Femur (tissue), 1 donor: ENCODE results near the gene LPCAT4.

Experiments used
- DNase-seq: peaks from one replicate; pipeline ENCODE4 v3.0.0-alpha.2; 2017

LPCAT4 gene

GRCh38 chr15:34336231-34336990, 30.6 kb downstream of the LPCAT4 start:
- no peak for DNase-seq

DNA sequence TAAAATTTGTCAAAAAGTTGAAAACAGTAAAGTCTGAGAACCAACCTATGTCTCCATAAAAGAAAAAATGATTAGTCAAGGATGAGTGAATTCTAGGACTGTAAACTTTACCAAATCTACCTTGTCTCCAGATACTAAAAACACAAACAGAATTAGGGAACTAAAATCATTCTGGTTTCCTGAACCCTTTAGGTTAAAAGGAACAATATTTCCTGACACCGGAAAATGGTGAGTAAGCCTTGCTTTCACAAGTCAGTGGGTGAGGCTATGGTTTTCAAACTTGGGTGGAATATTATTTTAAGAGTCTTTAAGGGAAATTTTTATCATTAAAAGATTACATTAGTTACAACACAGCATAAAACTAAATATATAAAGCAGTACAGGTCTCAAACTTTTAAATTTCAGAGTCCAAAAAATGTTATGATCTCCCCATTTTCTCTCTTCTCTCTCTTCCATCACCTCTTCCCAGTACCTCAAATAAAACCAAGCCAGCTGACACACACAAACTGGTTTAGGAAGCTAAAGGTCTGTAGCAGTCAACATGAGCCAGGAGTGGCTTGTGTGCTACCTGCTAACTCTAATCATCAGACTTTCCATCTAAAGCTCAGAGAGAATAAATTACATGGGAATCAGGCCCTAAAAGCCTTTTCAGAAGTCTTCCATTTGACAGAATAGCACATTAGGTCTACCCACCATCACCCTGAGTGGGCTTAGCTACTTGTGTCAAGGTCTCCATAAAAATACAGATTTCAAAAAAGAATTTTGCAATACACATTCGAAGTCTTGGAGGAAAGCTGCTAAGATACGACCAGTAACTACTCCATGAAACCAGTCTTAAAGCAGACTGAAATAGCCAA, 31.6 kb downstream of the LPCAT4 start:
- DNase-seq = no peak

- DNase-seq = no peak
These were observed 32.3 kb downstream of the LPCAT4 start for GRCh38 chr15:34334672-34335071.

DNA sequence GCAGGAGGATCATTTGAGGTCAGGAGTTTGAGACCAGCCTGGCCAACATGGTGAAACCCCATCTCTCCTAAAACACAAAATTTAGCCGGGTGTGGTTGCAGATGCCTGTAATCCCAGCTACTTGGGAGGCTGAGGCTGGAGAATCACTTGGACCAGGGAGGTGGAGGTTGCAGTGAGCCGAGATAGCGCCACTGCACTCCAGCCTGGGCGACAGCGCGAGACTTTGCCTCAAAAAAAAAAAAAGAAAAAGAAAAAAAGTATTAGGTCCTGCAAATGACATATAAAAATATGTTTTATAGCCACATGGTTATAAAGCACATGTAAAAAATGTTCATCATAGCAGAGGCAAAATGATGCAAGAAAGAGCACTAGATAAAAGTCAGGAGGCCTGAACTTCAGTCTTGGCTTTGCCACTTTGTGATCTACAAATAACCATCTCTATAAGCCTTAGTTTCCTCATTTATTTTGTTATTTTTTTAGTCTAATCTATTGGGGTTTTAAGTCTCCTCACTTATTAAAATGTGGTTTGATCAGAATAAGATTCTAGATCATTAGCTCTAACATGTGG, 34.4 kb downstream of the LPCAT4 start:
- no peak for DNase-seq

DNA sequence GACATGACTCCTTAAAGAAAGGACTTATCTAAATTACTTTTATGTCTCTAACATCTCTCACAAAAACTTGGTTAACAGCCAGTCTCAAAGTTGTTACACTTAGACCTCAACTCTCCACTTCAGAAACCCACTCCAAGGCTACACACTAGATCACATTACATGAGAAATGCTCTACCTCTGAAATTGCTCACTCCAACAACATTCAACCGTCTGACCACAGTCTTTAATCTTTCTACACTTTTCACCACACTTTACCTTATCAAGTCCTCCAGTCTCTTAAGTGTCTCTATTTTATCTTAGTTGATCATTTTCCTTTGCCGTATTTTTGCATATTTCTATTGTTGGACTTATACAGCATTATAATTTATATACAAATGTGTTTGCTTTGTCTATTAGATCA, 35.2 kb downstream of the LPCAT4 start:
- DNase-seq = no peak

- DNase-seq = no peak
These were observed 36.7 kb downstream of the LPCAT4 start for GRCh38 chr15:34330279-34330678.

DNA sequence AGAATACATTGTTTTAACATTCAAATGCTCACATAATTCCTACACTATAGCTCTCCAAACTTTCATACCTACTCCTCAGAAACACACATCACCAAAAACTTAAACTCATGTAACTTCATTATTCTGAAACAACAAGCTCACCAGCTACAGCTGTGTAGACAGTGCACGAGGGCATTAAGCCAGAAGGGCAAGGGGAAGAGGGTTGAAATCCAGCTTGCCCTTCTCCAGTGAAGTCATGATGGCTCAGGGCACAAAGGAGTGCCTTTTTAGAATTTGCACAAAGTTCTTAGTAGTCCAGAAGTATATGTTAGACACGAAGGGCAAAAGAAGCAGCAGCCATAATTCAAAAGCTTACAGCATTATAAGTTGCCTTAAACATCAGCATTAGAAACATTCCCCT, 38.0 kb downstream of the LPCAT4 start:
- no peak for DNase-seq

GRCh38 chr15:34327906-34328305, 39.1 kb downstream of the LPCAT4 start:
- no peak for DNase-seq

GRCh38 chr15:34325368-34325767, 41.6 kb downstream of the LPCAT4 start:
- no peak for DNase-seq

DNA sequence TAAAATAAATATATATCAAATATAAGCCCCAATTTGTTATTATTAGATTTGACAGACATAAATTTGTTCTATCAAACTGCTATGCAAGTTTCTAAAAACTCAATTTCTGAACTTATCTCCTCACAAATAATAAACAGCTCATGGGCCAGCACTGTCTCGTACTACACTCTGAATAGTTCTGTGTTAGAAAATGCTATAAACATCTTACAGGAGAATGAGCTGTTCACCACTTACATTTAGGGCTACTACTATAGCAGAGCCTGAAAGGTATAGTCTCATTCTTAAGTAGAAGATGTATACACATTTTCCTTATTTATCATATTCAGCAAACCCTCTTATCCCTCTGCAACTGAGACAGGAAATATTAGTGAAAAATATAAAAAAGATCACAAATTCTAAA, 42.1 kb downstream of the LPCAT4 start:
- no peak for DNase-seq

- DNase-seq = no peak
These were observed 43.8 kb downstream of the LPCAT4 start for GRCh38 chr15:34323217-34323616.

DNA sequence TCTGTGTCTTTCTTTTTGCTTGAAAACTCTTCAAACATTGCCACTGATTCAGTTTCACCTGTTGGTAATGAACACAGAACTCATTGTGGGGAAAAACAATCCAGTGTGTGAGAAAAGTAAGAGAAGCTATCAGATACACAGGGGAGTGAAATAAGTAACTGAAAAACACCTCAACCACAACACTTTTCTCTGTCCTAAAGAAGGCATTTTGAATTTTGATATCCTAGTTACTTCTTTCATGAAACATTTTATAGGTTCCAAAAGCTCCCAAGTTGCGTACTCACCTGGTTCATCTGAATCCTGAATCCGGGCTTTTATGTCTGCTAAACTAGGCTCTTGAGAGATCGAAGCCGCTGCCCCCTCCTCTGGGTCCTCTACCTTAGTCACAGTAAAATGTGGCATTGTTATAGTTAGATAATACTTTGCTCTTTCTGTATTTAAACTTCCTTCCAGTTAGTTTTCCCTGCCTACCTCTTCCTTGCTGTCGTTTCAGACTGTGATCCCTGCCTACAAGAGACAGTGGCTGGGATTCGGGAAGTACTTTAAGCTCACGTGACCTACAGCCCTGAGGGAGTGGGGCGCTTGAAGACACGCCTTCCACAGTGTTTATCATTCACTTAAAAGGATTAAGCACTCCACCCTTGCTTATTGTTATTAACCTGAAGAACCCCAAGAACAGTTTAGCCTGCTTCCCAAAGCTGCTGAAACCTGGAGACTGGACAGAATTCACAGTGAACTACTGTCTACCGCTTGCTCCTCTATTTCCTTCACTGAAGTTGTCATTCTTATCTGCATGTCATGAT, 48.5 kb downstream of the LPCAT4 start:
- peak; percentile 48 for DNase-seq

DNA sequence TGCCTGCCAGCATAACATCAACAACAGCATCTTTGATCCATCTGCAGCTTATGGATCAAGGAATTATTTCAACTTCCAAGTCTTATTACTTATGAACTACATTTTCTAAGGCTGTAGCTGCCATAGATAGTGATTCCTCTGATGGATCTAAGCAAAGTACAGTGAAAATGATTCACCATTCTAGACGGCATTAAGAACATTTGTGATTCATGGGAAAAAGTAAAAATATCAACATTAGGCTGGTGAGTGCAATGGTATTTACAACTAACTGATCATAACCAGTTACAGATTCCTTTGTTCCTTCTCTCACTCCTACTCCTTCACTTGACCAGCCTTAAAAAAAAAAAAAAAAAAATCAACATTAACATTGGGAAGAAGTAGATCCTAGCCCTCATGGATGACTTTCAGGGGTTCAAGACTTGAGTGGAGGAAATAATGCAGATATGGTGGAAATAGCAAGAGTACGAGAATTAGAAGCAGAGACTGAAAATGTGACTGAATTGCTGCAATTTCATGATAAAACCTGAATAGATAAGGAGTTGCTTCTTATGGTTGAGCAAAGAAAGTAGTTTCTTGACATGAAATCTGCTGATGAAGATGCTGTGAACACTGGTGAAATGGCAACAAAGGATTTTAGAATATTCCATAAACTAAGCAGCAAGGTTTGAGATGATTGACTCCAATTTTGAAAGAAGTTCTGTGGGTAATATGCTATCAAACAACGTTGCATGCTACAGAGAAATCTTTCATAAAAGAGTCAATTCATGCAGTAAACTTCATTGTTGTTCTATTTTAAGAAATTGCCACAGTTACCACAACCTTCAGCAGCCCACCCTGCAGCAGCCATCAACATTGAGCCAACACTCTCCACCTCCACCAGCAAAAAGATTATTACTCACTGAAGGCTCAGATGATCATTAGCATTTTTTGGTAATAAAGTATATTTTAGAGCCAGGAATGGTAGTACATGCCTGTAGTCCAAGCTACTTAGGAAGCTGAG, 52.2 kb downstream of the LPCAT4 start:
- DNase-seq = no peak

DNA sequence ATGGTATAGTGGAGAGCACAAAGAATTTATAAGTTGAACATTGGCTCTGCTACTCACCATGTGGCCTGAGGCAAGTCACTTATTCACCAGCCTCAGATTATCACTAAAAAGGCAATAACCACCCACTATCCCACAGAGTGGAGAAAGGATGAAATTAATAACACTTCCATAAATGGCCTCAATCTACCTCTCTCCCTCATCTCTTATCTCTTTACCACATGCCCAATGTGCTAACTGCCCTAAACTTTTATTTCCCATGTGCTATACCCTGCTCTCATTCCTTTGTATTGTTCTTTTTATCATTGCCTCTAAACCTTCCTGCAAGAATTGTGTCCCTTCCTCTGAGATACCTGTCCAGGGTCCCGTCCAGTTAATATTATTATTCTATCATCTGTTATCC, 55.4 kb downstream of the LPCAT4 start:
- no peak for DNase-seq
